OCI-LY7 (cell line): ENCODE data around the gene PPM1A. TPM values are rescaled to one million over a fixed set of nuclear protein-coding genes. Genes with fewer than 3 reads are reported as not detected.
A peak's percentile ranks its signal among the peaks of the same experiment; 100 is the strongest.

Source experiments
- BruUV-seq: library from RNA; stranded (reverse); fragments of 400-500 nt; replicated peaks from 2 replicates; lab custom pipeline; 2021; lab: Mats Ljungman, UMichigan
- CTCF ChIA-PET: fragments of 300-600 bp; sonication (Branson Sonifier 250); formaldehyde crosslinking; loops from one replicate; lab custom pipeline; 2022; ENCODE audit warnings: antibody characterized with exemption; ENCODE audit not compliant: unreplicated experiment; lab: Charles Lee
- POLR2A ChIA-PET: fragments of 300-600 bp; sonication (Branson Sonifier 250); formaldehyde crosslinking; loops from one replicate; lab custom pipeline; 2022; ENCODE audit warnings: antibody characterized with exemption; lab: Charles Lee
- DNase-seq: peaks from one replicate; pipeline ENCODE4 v3.0.0-alpha.2; 2015; ENCODE audit warnings: low spot score
- H2AFZ ChIP-seq: fragments of 200-600 bp; sonication (generic), shearing (Covaris generic); 2 replicates; pipeline ENCODE4 v1.6.1; 2014; ENCODE audit warnings: mild to moderate bottlenecking, antibody characterized with exemption, low read length, moderate library complexity
- H3K27ac ChIP-seq: fragments of 200-600 bp; sonication (generic); 2 replicates; pipeline ENCODE4 v1.5.1; 2014; ENCODE audit warnings: mixed run types, low read depth, mild to moderate bottlenecking, moderate library complexity, low read length, inconsistent platforms; ENCODE audit not compliant: poor library complexity, severe bottlenecking
- H3K36me3 ChIP-seq: fragments of 200-600 bp; sonication (generic); 2 replicates; pipeline ENCODE4 v1.6.1; 2014; ENCODE audit warnings: mild to moderate bottlenecking, antibody characterized with exemption, low read length, moderate library complexity, mixed read lengths; ENCODE audit not compliant: insufficient read depth
- H3K4me1 ChIP-seq: fragments of 200-600 bp; sonication (generic); 2 replicates; pipeline ENCODE4 v1.5.1; 2014; ENCODE audit warnings: mild to moderate bottlenecking, low read length; ENCODE audit not compliant: insufficient read depth, poor library complexity, severe bottlenecking
- H3K4me2 ChIP-seq: fragments of 200-600 bp; sonication (generic); 2 replicates; pipeline ENCODE4 v1.6.1; 2014; ENCODE audit warnings: mild to moderate bottlenecking, low read length
- H3K4me3 ChIP-seq: fragments of 200-600 bp; sonication (generic); 2 replicates; pipeline ENCODE4 v1.5.1; 2014; ENCODE audit warnings: mild to moderate bottlenecking, low read depth, low read length; ENCODE audit not compliant: poor library complexity, severe bottlenecking
- H3K79me2 ChIP-seq: fragments of 200-600 bp; sonication (generic); 2 replicates; pipeline ENCODE4 v1.6.1; 2016; ENCODE audit warnings: low read depth, mild to moderate bottlenecking, low read length, moderate library complexity, mixed read lengths; ENCODE audit not compliant: insufficient read depth
- H3K9me2 ChIP-seq: fragments of 200-600 bp; sonication (generic); 2 replicates; pipeline ENCODE4 v1.6.1; 2016; ENCODE audit warnings: mild to moderate bottlenecking, low read length, mixed read lengths; ENCODE audit not compliant: insufficient read depth
- H3K9me3 ChIP-seq: fragments of 200-600 bp; sonication (generic); 2 replicates; pipeline ENCODE4 v1.6.1; 2014; ENCODE audit warnings: mild to moderate bottlenecking, mixed run types, low read length, mixed read lengths
- H4K20me1 ChIP-seq: fragments of 200-600 bp; sonication (generic); 2 replicates; pipeline ENCODE4 v1.6.1; 2014; ENCODE audit warnings: mild to moderate bottlenecking, antibody characterized with exemption, low read length, moderate library complexity, mixed read lengths; ENCODE audit not compliant: insufficient read depth
- CTCF ChIP-seq: fragments of 200-600 bp; sonication (generic); conservative IDR thresholded peaks from 2 replicates; pipeline ENCODE4 v1.5.1; 2014; ENCODE audit warnings: mild to moderate bottlenecking, antibody characterized with exemption, low read length, moderate library complexity, mixed read lengths
- EZH2phosphoT487 ChIP-seq: fragments of 200-600 bp; sonication (generic); IDR thresholded peaks from 2 replicates; pipeline ENCODE4 v1.6.1; 2018; ENCODE audit warnings: low read depth, borderline replicate concordance, mild to moderate bottlenecking, mixed run types, antibody characterized with exemption, low read length, moderate library complexity, mixed read lengths
- intact Hi-C: fragments of 100-400 bp; cut with micrococcal nuclease; formaldehyde crosslinking; loops from one replicate; pipeline ENCODE4 v1.10.0; 2022; ENCODE audit not compliant: unreplicated experiment
- total RNA-seq, 2 experiments: library from RNA; depleted of rRNA in 1 of 2; stranded (reverse); fragments of >200 nt in 1 of 2; shearing (Covaris generic) in 1 of 2; gene quantifications; 2 replicates each; pipeline ENCODE4 v1.2.3, GENCODE V29; 2014 to 2022

The PPM1A gene
- total RNA-seq, 2 experiments from 2014 or later, result 25.4 to 75.1 TPM

DNA sequence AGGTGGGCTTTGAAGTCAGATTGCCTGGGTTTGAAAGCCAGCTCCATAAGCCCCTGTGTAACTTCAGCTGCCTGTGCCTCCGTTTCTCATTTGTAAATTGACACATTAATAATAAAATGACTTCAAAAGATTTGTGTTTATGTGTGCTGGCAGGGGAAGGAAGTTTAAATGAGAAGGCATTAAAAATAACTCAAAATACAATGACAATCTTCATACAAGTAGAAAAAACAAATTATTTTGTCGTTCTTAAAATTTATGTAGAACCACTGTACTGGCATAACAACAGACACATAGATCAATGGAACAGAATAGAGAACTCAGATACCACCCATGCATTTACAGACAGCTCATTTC, 83.0 kb downstream of the PPM1A start:
- peak overlapping the region; percentile 60 for H3K4me3 ChIP-seq
- H3K9me3 ChIP-seq, result no peaks in the 10 kb centered on the region
- no peaks in the 10 kb centered on the region for H3K9me2 ChIP-seq
- intact Hi-C loops, result loop anchor here (5.0 kb wide), 1 partner anchor 920 kb away; no protein-coding TSS in a partner anchor
- H3K27ac ChIP-seq, result peak overlapping the region; percentile 97
- peak overlapping the region; percentile 76; the same call in 1 of the 2 replicates for H2AFZ ChIP-seq
- no peaks in the 10 kb centered on the region for H4K20me1 ChIP-seq
- CTCF ChIA-PET, result interaction anchor here (0.6 to 3.5 kb wide), 11 partner anchors 17 to 368 kb away, joined by 3 to 29 read pairs (median 4); partner anchors contain the start of gene PPM1A
- POLR2A ChIA-PET, result interaction anchor here (0.5 to 8.1 kb wide), 14 partner anchors 11 to 233 kb away, joined by 3 to 128 read pairs (median 5); partner anchors contain the start of gene PPM1A
- peak overlapping the region; percentile 83 for H3K4me2 ChIP-seq
- H3K4me1 ChIP-seq, result peaks cover 55% of the 10 kb centered on the region
- BruUV-seq, result no TSS peak
- peak; percentile 35; the same call in 1 of the 2 replicates for TF ChIP-seq CTCF
- TF ChIP-seq EZH2phosphoT487, result no peak
- no peak for DNase-seq
- H3K79me2 ChIP-seq, result peaks cover 20% of the 10 kb centered on the region; the same call in 1 of the 2 replicates
- no peaks in the 10 kb centered on the region for H3K36me3 ChIP-seq

- peaks cover 52% of the 10 kb centered on the region for H3K4me1 ChIP-seq
- intact Hi-C loops, result loop anchor here (5.0 kb wide), 1 partner anchor 919 kb away; no protein-coding TSS in a partner anchor
- ChIA-PET CTCF (interaction anchor here (0.6 to 3.5 kb wide), 4 partner anchors 16 to 232 kb away, joined by 3 to 29 read pairs (median 4); no protein-coding TSS in a partner anchor), POLR2A (interaction anchor here (0.6 to 8.1 kb wide), 10 partner anchors 10 to 230 kb away, joined by 3 to 128 read pairs (median 4); partner anchors contain the start of gene PPM1A)
- no peaks in the 10 kb centered on the region for H3K9me2 ChIP-seq
- peak overlapping the region; percentile 83 for H3K4me2 ChIP-seq
- no peaks in the 10 kb centered on the region for H3K9me3 ChIP-seq
- H3K79me2 ChIP-seq, result peaks cover 20% of the 10 kb centered on the region; the same call in 1 of the 2 replicates
- no TSS peak for BruUV-seq
- no peaks in the 10 kb centered on the region for H3K36me3 ChIP-seq
- DNase-seq, result no peak
- H2AFZ ChIP-seq, result peak overlapping the region; percentile 76; the same call in 1 of the 2 replicates
- no peak for TF ChIP-seq EZH2phosphoT487
- TF ChIP-seq CTCF, result no peak
- peak overlapping the region; percentile 60 for H3K4me3 ChIP-seq
- no peaks in the 10 kb centered on the region for H4K20me1 ChIP-seq
- H3K27ac ChIP-seq, result peak overlapping the region; percentile 97
Measured at GRCh38 chr14:60332869-60333268, 83.8 kb downstream of the PPM1A start.

DNA sequence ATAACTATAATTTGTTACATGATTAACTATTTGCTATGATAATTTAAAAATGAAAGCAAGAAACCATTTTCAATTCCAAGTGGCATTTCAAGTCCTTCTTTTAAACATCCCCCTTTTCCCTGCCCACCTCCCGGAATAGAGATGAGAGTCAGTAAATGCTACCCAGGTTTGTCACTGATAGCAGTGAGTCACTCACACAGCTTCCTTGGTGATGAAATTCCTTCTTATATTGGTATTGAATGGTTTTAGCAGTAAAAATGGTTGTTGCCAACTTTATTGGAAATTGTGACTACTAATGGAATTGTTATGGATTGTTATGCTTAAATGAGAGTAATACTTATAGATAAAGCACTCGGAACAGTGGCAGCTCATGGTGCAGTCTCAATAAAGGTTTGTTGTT, 90.5 kb downstream of the PPM1A start:
- intact Hi-C loops, result no loop called here
- DNase-seq, result no peak

More for the DNA sequence above, 90.5 kb downstream of the PPM1A start:
- TF ChIP-seq EZH2phosphoT487 (no peak), CTCF (no peak)
- no peak overlapping the region for H3K4me2 ChIP-seq
- no peaks in the 10 kb centered on the region for H3K9me2 ChIP-seq
- ChIA-PET POLR2A (interaction anchor here (0.6 to 1.7 kb wide), 5 partner anchors 8 to 619 kb away, joined by 3 to 5 read pairs (median 3); no protein-coding TSS in a partner anchor), CTCF (no interaction called here)
- peaks cover 13% of the 10 kb centered on the region for H3K4me1 ChIP-seq
- H4K20me1 ChIP-seq, result no peaks in the 10 kb centered on the region
- H3K9me3 ChIP-seq, result no peaks in the 10 kb centered on the region
- no peaks in the 10 kb centered on the region for H3K79me2 ChIP-seq
- H3K36me3 ChIP-seq, result no peaks in the 10 kb centered on the region
- no peak overlapping the region for H3K4me3 ChIP-seq
- BruUV-seq, result no TSS peak
- H2AFZ ChIP-seq, result no peak overlapping the region
- H3K27ac ChIP-seq, result no peak overlapping the region
